ENCODE data around the gene CNN2. TPM values are rescaled to one million over a fixed set of nuclear protein-coding genes. Genes with fewer than 3 reads are reported as not detected.

CNN2 gene
- total and polyA plus RNA-seq, 9 of the 15 experiments (the other 6 are each of a cell fraction or from before 2014, with no cell fraction given) = 12.1 to 174 (median 52.7) TPM

- TF ChIP-seq RERE (CRISPR knock-in tag; IDR thresholded peaks at IDR 0.05; ENCODE audit: borderline replicate concordance) (no peak), NCOA4 (IDR thresholded peaks at IDR 0.05; ENCODE audit: partially characterized antibody) (no peak), SMC3 (conservative IDR thresholded peaks at IDR 0.05; ENCODE audit: insufficient read depth, low read depth, low read length) (peak; percentile 99), HOXB6 (CRISPR knock-in tag; IDR thresholded peaks at IDR 0.05; ENCODE audit: borderline replicate concordance) (no peak), SAFB2 (IDR thresholded peaks at IDR 0.05; ENCODE audit: borderline replicate concordance, low read depth, low read length, severe bottlenecking) (no peak), ZNF507 (tag; conservative IDR thresholded peaks at IDR 0.05) (no peak), DACH1 (IDR thresholded peaks at IDR 0.05; ENCODE audit: partially characterized antibody) (no peak), ZNF408 (CRISPR knock-in tag; IDR thresholded peaks at IDR 0.05; ENCODE audit: low read depth) (no peak), MNT (conservative IDR thresholded peaks at IDR 0.05) (0 out of 4 replicates have a peak, but pooled peaks of 1 of the 2 experiments have one; percentile 24), MIER1 (IDR thresholded peaks at IDR 0.05; ENCODE audit: low read depth) (no peak), PURB (CRISPR knock-in tag; IDR thresholded peaks at IDR 0.05; ENCODE audit: low read depth) (no peak), FOXM1 (IDR thresholded peaks at IDR 0.05; ENCODE audit: low read depth) (no peak), FOXM1 (CRISPR knock-in tag; IDR thresholded peaks at IDR 0.05; ENCODE audit: low read depth) (no peak), ZFP1 (CRISPR knock-in tag; IDR thresholded peaks at IDR 0.05) (no peak), EHMT2 (IDR thresholded peaks at IDR 0.05) (no peak), FOXK1 (CRISPR knock-in tag; IDR thresholded peaks at IDR 0.05; ENCODE audit: borderline replicate concordance) (no peak), PTRF (tag; IDR thresholded peaks at IDR 0.05) (no peak), HDAC2 (IDR thresholded peaks at IDR 0.05) (no peak), SMARCA4 (IDR thresholded peaks at IDR 0.05) (no peak), CBX5 (IDR thresholded peaks at IDR 0.05; ENCODE audit: borderline replicate concordance, low read depth) (no peak), FOXA1 (IDR thresholded peaks at IDR 0.05; ENCODE audit: borderline replicate concordance) (no peak)
- TF ChIP-seq, protein P1, sequence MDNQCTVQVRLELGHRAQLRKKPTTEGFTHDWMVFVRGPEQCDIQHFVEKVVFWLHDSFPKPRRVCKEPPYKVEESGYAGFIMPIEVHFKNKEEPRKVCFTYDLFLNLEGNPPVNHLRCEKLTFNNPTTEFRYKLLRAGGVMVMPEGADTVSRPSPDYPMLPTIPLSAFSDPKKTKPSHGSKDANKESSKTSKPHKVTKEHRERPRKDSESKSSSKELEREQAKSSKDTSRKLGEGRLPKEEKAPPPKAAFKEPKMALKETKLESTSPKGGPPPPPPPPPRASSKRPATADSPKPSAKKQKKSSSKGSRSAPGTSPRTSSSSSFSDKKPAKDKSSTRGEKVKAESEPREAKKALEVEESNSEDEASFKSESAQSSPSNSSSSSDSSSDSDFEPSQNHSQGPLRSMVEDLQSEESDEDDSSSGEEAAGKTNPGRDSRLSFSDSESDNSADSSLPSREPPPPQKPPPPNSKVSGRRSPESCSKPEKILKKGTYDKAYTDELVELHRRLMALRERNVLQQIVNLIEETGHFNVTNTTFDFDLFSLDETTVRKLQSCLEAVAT (IDR thresholded peaks at IDR 0.05) = no peak
These were observed 43.7 kb upstream of the CNN2 start (continued) for GRCh38 chr19:982567-983170.
